H9 (cell line): Measurements from ENCODE around the gene TCIRG1. TPM values are rescaled to one million over a fixed set of nuclear protein-coding genes. Genes with fewer than 3 reads are reported as not detected.

ENCODE experiments used
- DNase-seq: peaks from one replicate; pipeline ENCODE4 v3.0.0-alpha.2; 2017
- H2AFZ ChIP-seq: one replicate; pipeline ENCODE4 v1.6.1; 2013; ENCODE audit warnings: mild to moderate bottlenecking, low read length, control low read depth, moderate library complexity
- H2AK5ac ChIP-seq: 2 replicates; pipeline ENCODE4 v1.6.1; 2013; ENCODE audit warnings: low read length, control low read depth, mixed read lengths; ENCODE audit not compliant: insufficient read length
- H2BK120ac ChIP-seq: one replicate; pipeline ENCODE4 v1.6.1; 2013; ENCODE audit warnings: low read depth, mild to moderate bottlenecking, low read length, control low read depth, inconsistent platforms; ENCODE audit not compliant: poor library complexity, severe bottlenecking
- H2BK12ac ChIP-seq: 2 replicates; pipeline ENCODE4 v1.6.1; 2013; ENCODE audit warnings: low read length, control low read depth, mixed read lengths, low read depth; ENCODE audit not compliant: insufficient read length
- H2BK15ac ChIP-seq: 2 replicates; pipeline ENCODE4 v1.6.1; 2013; ENCODE audit warnings: low read depth, low read length, control low read depth
- H2BK20ac ChIP-seq: one replicate; pipeline ENCODE4 v1.6.1; 2013; ENCODE audit warnings: low read depth, mild to moderate bottlenecking, low read length, control low read depth, inconsistent platforms; ENCODE audit not compliant: poor library complexity, severe bottlenecking
- H2BK5ac ChIP-seq: 2 replicates; pipeline ENCODE4 v1.6.1; 2013; ENCODE audit warnings: low read length, control low read depth, mixed read lengths; ENCODE audit not compliant: insufficient read length
- H3K14ac ChIP-seq: 2 replicates; pipeline ENCODE4 v1.6.1; 2013; ENCODE audit warnings: low read length, control low read depth; ENCODE audit not compliant: insufficient read depth
- H3K18ac ChIP-seq: 2 replicates; pipeline ENCODE4 v1.6.1; 2013; ENCODE audit warnings: low read depth, mild to moderate bottlenecking, mixed read lengths, low read length, control low read depth; ENCODE audit not compliant: insufficient read length
- H3K23ac ChIP-seq: 2 replicates; pipeline ENCODE4 v1.6.1; 2013; ENCODE audit warnings: low read length, control low read depth, mixed read lengths, low read depth; ENCODE audit not compliant: insufficient read length
- H3K23me2 ChIP-seq: 2 replicates; pipeline ENCODE4 v1.6.1; 2013; ENCODE audit warnings: low read depth, mild to moderate bottlenecking, mixed read lengths, low read length, control low read depth; ENCODE audit not compliant: insufficient read length, poor library complexity, severe bottlenecking
- H3K27ac ChIP-seq: 2 replicates; pipeline ENCODE4 v1.5.1; 2013; ENCODE audit warnings: low read length, control low read depth, mixed read lengths, low read depth; ENCODE audit not compliant: insufficient read length
- H3K27me3 ChIP-seq: 2 replicates; pipeline ENCODE4 v1.6.1; 2013; ENCODE audit warnings: low read length, control low read depth, inconsistent platforms; ENCODE audit not compliant: insufficient read depth
- H3K4ac ChIP-seq: 2 replicates; pipeline ENCODE4 v1.6.1; 2013; ENCODE audit warnings: low read depth, mild to moderate bottlenecking, control low read depth, inconsistent platforms, low read length, moderate library complexity
- H3K4me1 ChIP-seq: 2 replicates; pipeline ENCODE4 v1.6.1; 2013; ENCODE audit warnings: low read length, control low read depth, inconsistent platforms; ENCODE audit not compliant: insufficient read depth
- H3K4me2 ChIP-seq: 2 replicates; pipeline ENCODE4 v1.6.1; 2013; ENCODE audit warnings: low read length, control low read depth, mixed read lengths; ENCODE audit not compliant: insufficient read length, insufficient read depth
- H3K56ac ChIP-seq: 2 replicates; pipeline ENCODE4 v1.6.1; 2013; ENCODE audit warnings: low read depth, mild to moderate bottlenecking, mixed read lengths, low read length, control low read depth; ENCODE audit not compliant: insufficient read length
- H3K79me1 ChIP-seq: 2 replicates; pipeline ENCODE4 v1.6.1; 2013; ENCODE audit warnings: low read depth, mild to moderate bottlenecking, moderate library complexity, low read length, control low read depth, inconsistent platforms; ENCODE audit not compliant: insufficient read depth, poor library complexity, severe bottlenecking
- H3K79me2 ChIP-seq: 2 replicates; pipeline ENCODE4 v1.6.1; 2013; ENCODE audit warnings: low read length, control low read depth, inconsistent platforms; ENCODE audit not compliant: insufficient read depth
- H3K9ac ChIP-seq: 2 replicates; pipeline ENCODE4 v1.6.1; 2013; ENCODE audit warnings: low read length, control low read depth, mixed read lengths; ENCODE audit not compliant: insufficient read length; ENCODE audit errors: extremely low read depth
- H3K9me3 ChIP-seq: one replicate; pipeline ENCODE4 v1.6.1; 2013; ENCODE audit warnings: low read depth, low read length, inconsistent platforms; ENCODE audit not compliant: control insufficient read depth
- H3T11ph ChIP-seq: one replicate; pipeline ENCODE4 v1.6.1; 2013; ENCODE audit warnings: mild to moderate bottlenecking, low read length, control low read depth, inconsistent platforms
- H4K20me1 ChIP-seq: one replicate; pipeline ENCODE4 v1.6.1; 2013; ENCODE audit not compliant: control insufficient read depth, insufficient read length, insufficient read depth
- H4K5ac ChIP-seq: 2 replicates; pipeline ENCODE4 v1.6.1; 2013; ENCODE audit warnings: low read depth, mild to moderate bottlenecking, mixed read lengths, low read length, control low read depth; ENCODE audit not compliant: insufficient read length
- H4K8ac ChIP-seq: replicated peaks from 2 replicates; pipeline ENCODE4 v1.6.1; 2013; ENCODE audit warnings: low read length, control low read depth, mixed read lengths, low read depth; ENCODE audit not compliant: insufficient read length
- H4K91ac ChIP-seq: 2 replicates; pipeline ENCODE4 v1.6.1; 2013; ENCODE audit warnings: low read depth, mild to moderate bottlenecking, moderate library complexity, mixed read lengths, low read length, control low read depth; ENCODE audit not compliant: insufficient read length
- H3K27ac Mint-ChIP-seq, 3 experiments: 2 replicates in 2 of 3; 3 replicates in 1 of 3; pipeline ENCODE4 v1.8.0; 2020 to 2021; ENCODE audit warnings: mixed read lengths in 3 of 3, mild to moderate bottlenecking in 1 of 3, moderate library complexity in 1 of 3
- H3K27me3 Mint-ChIP-seq: 2 replicates; pipeline ENCODE4 v1.8.0; 2021; ENCODE audit warnings: low read depth, mild to moderate bottlenecking, moderate library complexity, mixed read lengths
- H3K36me3 Mint-ChIP-seq, 3 experiments: 2 replicates in 2 of 3; 3 replicates in 1 of 3; pipeline ENCODE4 v1.8.0; 2020 to 2021; ENCODE audit warnings: low read depth in 3 of 3, mixed read lengths in 3 of 3; ENCODE audit not compliant: insufficient read depth in 1 of 3
- H3K4me1 Mint-ChIP-seq, 2 experiments: 2 replicates each; pipeline ENCODE4 v1.8.0; 2020; ENCODE audit warnings: mixed read lengths in 2 of 2
- H3K4me3 Mint-ChIP-seq, 2 experiments: 2 replicates in 1 of 2; 3 replicates in 1 of 2; pipeline ENCODE4 v1.8.0; 2020 to 2021; ENCODE audit warnings: mild to moderate bottlenecking in 2 of 2, mixed read lengths in 2 of 2, moderate library complexity in 1 of 2
- H3K9me3 Mint-ChIP-seq, 2 experiments: 2 replicates in 1 of 2; 3 replicates in 1 of 2; pipeline ENCODE4 v1.8.0; 2020; ENCODE audit warnings: mild to moderate bottlenecking in 2 of 2, mixed read lengths in 2 of 2, moderate library complexity in 1 of 2
- WGBS: extraction: QIAGEN DNeasy Blood & Tissue Kit; methylation state at CpG from one replicate; pipeline ENCODE4 v1.1.7; 2013; ENCODE audit warnings: missing lambda C conversion rate, low lambda C conversion rate, mixed read lengths; ENCODE audit not compliant: insufficient read length; ENCODE audit errors: extremely low coverage; 5-methylcytosine and 5-hydroxymethylcytosine counted together
- total RNA-seq: library from RNA; stranded (reverse); gene quantifications from 2 replicates; pipeline ENCODE4 v1.2.1, GENCODE V29; 2021
- TF ChIP-seq, protein P1 (sequence below): fragments of 200-600 bp; sonication (generic); conservative IDR thresholded peaks from 3 replicates; pipeline ENCODE4 v1.8.0; 2021; ENCODE audit warnings: antibody characterized with exemption, mild to moderate bottlenecking

TCIRG1 gene
- total RNA-seq, 1 experiment from 2014 or later, result 24.4 TPM

GRCh38 chr11:68032003-68032402, 6.8 kb upstream of the TCIRG1 start:
- no peak for DNase-seq
- Histone ChIP-seq H2BK5ac (no peak overlapping the region), H4K8ac (no peak overlapping the region), H2AK5ac (no peak overlapping the region), H4K5ac (no peak overlapping the region), H3K4ac (no peak overlapping the region), H2BK15ac (no peak overlapping the region), H2BK120ac (no peak overlapping the region), H3T11ph (no peak overlapping the region), H3K27me3 (no peaks in the 10 kb centered on the region), H2AFZ (no peak overlapping the region), H3K23ac (no peak overlapping the region), H3K9ac (no peak overlapping the region), H3K56ac (no peak overlapping the region), H3K79me2 (no peaks in the 10 kb centered on the region), H3K14ac (no peak overlapping the region), H3K4me1 (no peaks in the 10 kb centered on the region; the same call in 1 of the 2 replicates), H3K9me3 (no peaks in the 10 kb centered on the region), H2BK20ac (no peak overlapping the region), H4K20me1 (no peaks in the 10 kb centered on the region), H3K27ac (no peak overlapping the region), H3K23me2 (peaks cover 8% of the 10 kb centered on the region), H3K18ac (no peak overlapping the region), H2BK12ac (no peak overlapping the region), H3K4me2 (peak overlapping the region; percentile 27), H4K91ac (no peak overlapping the region), H3K79me1 (peaks cover 5% of the 10 kb centered on the region)
- Mint-ChIP-seq H3K4me3 (peak overlapping the region; percentile 94 to 96), H3K27me3 (no peaks in the 10 kb centered on the region), H3K27ac (peak overlapping the region in 2 of 3 experiments; percentile 4 to 26; a peak in 2 of 7 replicates), H3K36me3 (peaks cover 11 to 34% (median 21%) of the 10 kb centered on the region in 3 experiments; a peak in 6 of 7 replicates), H3K9me3 (no peaks in the 10 kb centered on the region), H3K4me1 (peaks cover 22 to 24% of the 10 kb centered on the region in 2 experiments)
- WGBS, result no CpG with 5 or more reads among the region's 9 CpGs
- TF ChIP-seq, protein P1, sequence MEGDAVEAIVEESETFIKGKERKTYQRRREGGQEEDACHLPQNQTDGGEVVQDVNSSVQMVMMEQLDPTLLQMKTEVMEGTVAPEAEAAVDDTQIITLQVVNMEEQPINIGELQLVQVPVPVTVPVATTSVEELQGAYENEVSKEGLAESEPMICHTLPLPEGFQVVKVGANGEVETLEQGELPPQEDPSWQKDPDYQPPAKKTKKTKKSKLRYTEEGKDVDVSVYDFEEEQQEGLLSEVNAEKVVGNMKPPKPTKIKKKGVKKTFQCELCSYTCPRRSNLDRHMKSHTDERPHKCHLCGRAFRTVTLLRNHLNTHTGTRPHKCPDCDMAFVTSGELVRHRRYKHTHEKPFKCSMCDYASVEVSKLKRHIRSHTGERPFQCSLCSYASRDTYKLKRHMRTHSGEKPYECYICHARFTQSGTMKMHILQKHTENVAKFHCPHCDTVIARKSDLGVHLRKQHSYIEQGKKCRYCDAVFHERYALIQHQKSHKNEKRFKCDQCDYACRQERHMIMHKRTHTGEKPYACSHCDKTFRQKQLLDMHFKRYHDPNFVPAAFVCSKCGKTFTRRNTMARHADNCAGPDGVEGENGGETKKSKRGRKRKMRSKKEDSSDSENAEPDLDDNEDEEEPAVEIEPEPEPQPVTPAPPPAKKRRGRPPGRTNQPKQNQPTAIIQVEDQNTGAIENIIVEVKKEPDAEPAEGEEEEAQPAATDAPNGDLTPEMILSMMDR, result no peak
